Measurements from ENCODE around the gene NFIA.

DNA sequence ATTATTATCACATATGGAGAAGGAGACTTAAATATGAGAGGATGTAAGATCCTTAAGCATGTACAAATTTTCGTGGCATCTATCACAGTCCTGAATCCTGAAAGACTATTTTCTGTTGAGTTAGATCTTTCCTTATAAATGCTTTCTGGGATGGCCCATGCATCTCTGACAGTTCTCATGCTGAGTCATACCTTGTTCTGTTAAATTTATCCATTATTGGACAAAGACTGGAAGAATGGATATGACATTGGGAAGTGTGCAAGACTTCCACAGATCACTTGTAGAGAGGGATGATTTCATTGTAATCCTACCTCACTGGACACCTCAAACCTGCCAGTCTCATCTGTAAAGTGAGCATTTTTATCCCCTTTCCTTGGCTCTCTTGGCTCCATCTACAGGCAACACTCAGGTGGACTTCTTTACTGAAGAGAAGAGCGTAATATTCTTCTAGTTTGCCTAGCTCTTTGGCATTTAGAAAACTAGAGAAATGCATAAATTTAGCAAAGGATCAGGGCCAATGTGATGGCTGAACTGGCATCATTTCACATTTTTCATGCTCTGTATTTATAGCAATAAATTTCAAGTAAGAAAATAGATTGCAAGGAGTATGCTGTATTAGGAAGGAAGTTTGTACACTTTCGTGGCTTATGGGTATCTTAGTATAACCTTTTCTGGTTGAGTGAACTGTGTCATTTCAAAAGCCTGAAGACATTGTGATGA is 128.2 kb downstream of the NFIA start:
- no peak for TF ChIP-seq CTCF (IDR thresholded peaks at IDR 0.05)
- TF ChIP-seq POLR2A (IDR thresholded peaks at IDR 0.05) = no peak
- no peak for TF ChIP-seq POLR2AphosphoS5 (IDR thresholded peaks at IDR 0.05)

All from upper lobe of left lung (tissue), 4 donors.